Esophagus squamous epithelium (tissue), 5 donors: ENCODE results near the gene CHAD. TPM values are rescaled to one million over a fixed set of nuclear protein-coding genes. Genes with fewer than 3 reads are reported as not detected.
A peak's percentile ranks its signal among the peaks of the same experiment; 100 is the strongest.

ENCODE experiments used
- DNase-seq: peaks from one replicate; lab custom pipeline; 2025; lab: John Stamatoyannopoulos, UW
- H3K27ac ChIP-seq, 4 donors: fragments of 200-600 bp; sonication (generic); one replicate each; pipeline ENCODE4 v1.5.1; 2016 to 2019; ENCODE audit warnings: mild to moderate bottlenecking in 1 of 4
- H3K27me3 ChIP-seq, 4 donors: fragments of 200-600 bp; sonication (generic); 1 replicate in 3 of 4; 2 replicates in 1 of 4; pipeline versions ENCODE4 v1.5.1 to v1.6.0; 2017 to 2021; ENCODE audit warnings: antibody characterized with exemption in 1 of 4
- H3K36me3 ChIP-seq, 3 donors: fragments of 200-600 bp; sonication (generic); one replicate each; pipeline ENCODE4 v1.5.1; 2016 to 2019
- H3K4me1 ChIP-seq, 3 donors: fragments of 200-600 bp; sonication (generic); one replicate each; pipeline ENCODE4 v1.5.1; 2017 to 2019
- H3K4me3 ChIP-seq, 4 donors: fragments of 200-600 bp; sonication (generic); 1 replicate in 3 of 4; 2 replicates in 1 of 4; pipeline ENCODE4 v1.5.1; 2016 to 2019; ENCODE audit warnings: mild to moderate bottlenecking in 2 of 4, moderate library complexity in 1 of 4
- H3K9me3 ChIP-seq, 3 donors: fragments of 200-600 bp; sonication (generic); one replicate each; pipeline ENCODE4 v1.5.1; 2016 to 2019
- CTCF ChIP-seq, 6 experiments: fragments of 450-650 bp in 4 of 6; fragments of 200-600 bp in 2 of 6; sonication (generic) in 2 of 6; IDR thresholded peaks; one replicate each; pipeline ENCODE4 v1.5.1; 2016 to 2019; ENCODE audit warnings: antibody characterized with exemption in 6 of 6, mild to moderate bottlenecking in 4 of 6, moderate library complexity in 4 of 6
- POLR2A ChIP-seq, 4 donors: fragments of 450-650 bp; IDR thresholded peaks; one replicate each; pipeline ENCODE4 v1.6.1; 2017; ENCODE audit warnings: antibody characterized with exemption in 4 of 4, mild to moderate bottlenecking in 4 of 4, moderate library complexity in 3 of 4
- WGBS, 2 donors: methylation state at CpG; one replicate each; pipeline ENCODE4 v1.1.5; 2018; 5-methylcytosine and 5-hydroxymethylcytosine counted together
- intact Hi-C: fragments of 100-400 bp; cut with DNase I; formaldehyde crosslinking; loops from one replicate; pipeline ENCODE4 v1.15.0; 2022
- total RNA-seq, 4 donors: library from RNA; depleted of rRNA; stranded (reverse); fragments of >200 nt; gene quantifications; one replicate each; pipeline ENCODE4 v1.1.0, GENCODE V29; 2016
- donor health status: DM: yes; HTN: yes; CAD: no.

CHAD gene
- under 1 TPM in 2 of 4 donors, not detected in 2; 0.19 to 0.80 TPM for total RNA-seq

- 0 to 54% methylated on average over 1 to 12 of the region's 71 CpGs for WGBS, 2 donors
- no peaks in the 10 kb centered on the region for H3K9me3 ChIP-seq
- H3K36me3 ChIP-seq = peaks cover 0 to 27% (median 0%) of the 10 kb centered on the region in 3 donors
- no peak within 1 kb of the TSS for H3K27ac ChIP-seq
- TF ChIP-seq POLR2A (IDR thresholded peaks at IDR 0.05) (no peak), CTCF (IDR thresholded peaks at IDR 0.05) (no peak)
- intact Hi-C loops = no loop called here
- peaks cover 12 to 39% (median 14%) of the 10 kb centered on the region in 3 donors for H3K4me1 ChIP-seq
- no peak for DNase-seq
- H3K27me3 ChIP-seq = peaks cover 0 to 29% (median 0%) of the 10 kb centered on the region in 4 donors
- peak within 1 kb of the TSS; percentile 13 to 59 (median 38) for H3K4me3 ChIP-seq
These were observed at the start of gene CHAD for GRCh38 chr17:50468304-50469207. CHAD (minus strand) TSS chr17:50468880; CDS start chr17:50468813, 67 bp downstream.

- TF ChIP-seq POLR2A (IDR thresholded peaks at IDR 0.05) (no peak), CTCF (IDR thresholded peaks at IDR 0.05) (no peak)
- Histone ChIP-seq H3K9me3 (no peaks in the 10 kb centered on the region), H3K4me1 (peaks cover 6 to 38% (median 8%) of the 10 kb centered on the region in 3 donors), H3K27ac (no peak overlapping the region), H3K4me3 (no peak overlapping the region), H3K27me3 (no peaks in the 10 kb centered on the region), H3K36me3 (no peaks in the 10 kb centered on the region)
- DNase-seq = no peak
- 76 to 85% methylated on average over 6 of the region's 8 CpGs for WGBS, 2 donors
- intact Hi-C loops = no loop called here
These were observed 49.1 kb upstream of the CHAD start for GRCh38 chr17:50517504-50518383.

GRCh38 chr17:50517011-50517410 lies 48.3 kb upstream of the CHAD start:
- 60 to 70% methylated on average over 4 of the region's 4 CpGs for WGBS, 2 donors

GRCh38 chr17:50514936-50515702 lies 46.4 kb upstream of the CHAD start:
- 48 to 71% methylated on average over 6 of the region's 6 CpGs for WGBS, 2 donors
- intact Hi-C loops = no loop called here
- DNase-seq = no peak
- Histone ChIP-seq H3K27ac (peak overlapping the region in 1 of 4 donors; percentile 6), H3K4me3 (no peak overlapping the region), H3K4me1 (peaks cover 6 to 47% (median 13%) of the 10 kb centered on the region in 3 donors), H3K36me3 (no peaks in the 10 kb centered on the region), H3K9me3 (no peaks in the 10 kb centered on the region), H3K27me3 (no peaks in the 10 kb centered on the region)
- TF ChIP-seq CTCF (IDR thresholded peaks at IDR 0.05) (no peak), POLR2A (IDR thresholded peaks at IDR 0.05) (no peak)

More at GRCh38 chr17:50517011-50517410, 48.3 kb upstream of the CHAD start:
- no peak for DNase-seq
- H3K27me3 ChIP-seq = no peaks in the 10 kb centered on the region
- no peak overlapping the region for H3K4me3 ChIP-seq
- H3K9me3 ChIP-seq = no peaks in the 10 kb centered on the region
- peaks cover 6 to 35% (median 8%) of the 10 kb centered on the region in 3 donors for H3K4me1 ChIP-seq
- intact Hi-C loops = no loop called here
- H3K36me3 ChIP-seq = no peaks in the 10 kb centered on the region
- no peak for TF ChIP-seq POLR2A (IDR thresholded peaks at IDR 0.05)
- no peak for TF ChIP-seq CTCF (IDR thresholded peaks at IDR 0.05)
- H3K27ac ChIP-seq = no peak overlapping the region
